Measurements from ENCODE around the gene SELENOO.

DNA sequence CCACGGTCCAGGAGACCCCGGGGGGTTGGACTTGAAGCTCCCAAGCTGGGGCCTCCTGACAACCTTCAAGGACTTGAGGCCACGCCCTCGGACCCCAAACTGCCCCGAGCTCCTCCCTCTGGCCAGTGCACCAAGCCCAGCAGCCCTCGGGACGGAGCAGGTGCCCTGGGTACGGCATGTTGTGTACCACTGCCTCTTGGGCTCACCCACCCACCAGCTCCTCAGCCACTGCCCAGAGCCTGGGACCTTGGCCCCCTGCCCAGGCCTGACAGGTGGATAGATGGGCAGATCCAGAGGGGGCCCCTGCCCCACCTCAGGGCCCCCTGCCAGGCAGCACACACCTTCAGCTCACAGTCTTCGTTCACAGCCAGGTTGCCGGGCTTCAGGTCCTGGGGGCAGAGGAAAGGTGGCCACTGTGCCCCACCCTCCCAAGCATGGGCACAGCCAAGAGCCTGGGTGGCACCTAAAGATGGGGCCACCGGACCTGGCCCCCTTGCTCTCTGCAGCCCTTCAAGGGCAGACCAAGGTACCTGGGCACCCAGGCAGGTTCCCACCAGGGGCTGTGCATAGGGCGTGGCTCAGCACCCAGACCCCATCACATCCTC lies 55.5 kb downstream of the SELENOO start:
- no peak for TF ChIP-seq POLR2AphosphoS5 (IDR thresholded peaks at IDR 0.05; ENCODE audit: low read depth, low read length)
- TF ChIP-seq POLR2A (IDR thresholded peaks at IDR 0.05; ENCODE audit: low read depth, low read length): no peak
- no peak for TF ChIP-seq SPI1 (IDR thresholded peaks at IDR 0.05; ENCODE audit: low read depth, low read length)
- TF ChIP-seq TAF1 (IDR thresholded peaks at IDR 0.05; ENCODE audit: low read depth, low read length): no peak
